GM12874 (cell line): Measurements from ENCODE around the gene TAGLN3.

Source experiments
- TF ChIP-seq, protein P1 (sequence below): IDR thresholded peaks from 2 replicates; pipeline ENCODE4 v1.5.1; 2011; ENCODE audit warnings: low read depth, mild to moderate bottlenecking, control low read depth, low read length, moderate library complexity; ENCODE audit not compliant: insufficient read depth

The TAGLN3 gene

DNA sequence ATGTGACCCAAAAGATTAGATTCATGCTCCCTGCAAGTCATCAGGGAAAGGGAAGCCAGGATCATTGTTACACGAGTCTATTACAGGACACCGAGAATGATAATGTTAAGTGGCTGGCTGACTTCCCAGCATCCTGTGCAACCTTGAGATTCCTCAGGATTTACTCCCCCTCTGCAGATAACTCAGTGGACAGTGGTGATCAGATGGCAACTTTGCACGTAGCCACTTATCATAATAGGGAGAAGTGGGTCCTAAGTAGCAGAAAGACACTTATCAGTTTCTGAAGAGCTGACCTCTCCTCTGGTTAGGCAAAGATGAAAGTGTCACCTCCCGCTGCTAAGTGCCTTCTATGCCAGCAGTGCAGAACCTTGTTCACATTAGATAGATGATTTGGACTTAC, 29.1 kb downstream of the TAGLN3 start:
- TF ChIP-seq, protein P1, sequence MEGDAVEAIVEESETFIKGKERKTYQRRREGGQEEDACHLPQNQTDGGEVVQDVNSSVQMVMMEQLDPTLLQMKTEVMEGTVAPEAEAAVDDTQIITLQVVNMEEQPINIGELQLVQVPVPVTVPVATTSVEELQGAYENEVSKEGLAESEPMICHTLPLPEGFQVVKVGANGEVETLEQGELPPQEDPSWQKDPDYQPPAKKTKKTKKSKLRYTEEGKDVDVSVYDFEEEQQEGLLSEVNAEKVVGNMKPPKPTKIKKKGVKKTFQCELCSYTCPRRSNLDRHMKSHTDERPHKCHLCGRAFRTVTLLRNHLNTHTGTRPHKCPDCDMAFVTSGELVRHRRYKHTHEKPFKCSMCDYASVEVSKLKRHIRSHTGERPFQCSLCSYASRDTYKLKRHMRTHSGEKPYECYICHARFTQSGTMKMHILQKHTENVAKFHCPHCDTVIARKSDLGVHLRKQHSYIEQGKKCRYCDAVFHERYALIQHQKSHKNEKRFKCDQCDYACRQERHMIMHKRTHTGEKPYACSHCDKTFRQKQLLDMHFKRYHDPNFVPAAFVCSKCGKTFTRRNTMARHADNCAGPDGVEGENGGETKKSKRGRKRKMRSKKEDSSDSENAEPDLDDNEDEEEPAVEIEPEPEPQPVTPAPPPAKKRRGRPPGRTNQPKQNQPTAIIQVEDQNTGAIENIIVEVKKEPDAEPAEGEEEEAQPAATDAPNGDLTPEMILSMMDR = no peak

GRCh38 chr3:112030901-112031300, 32.2 kb downstream of the TAGLN3 start:
- TF ChIP-seq, protein P1 = no peak

GRCh38 chr3:112032098-112032731, 33.5 kb downstream of the TAGLN3 start:
- TF ChIP-seq, protein P1 = no peak

DNA sequence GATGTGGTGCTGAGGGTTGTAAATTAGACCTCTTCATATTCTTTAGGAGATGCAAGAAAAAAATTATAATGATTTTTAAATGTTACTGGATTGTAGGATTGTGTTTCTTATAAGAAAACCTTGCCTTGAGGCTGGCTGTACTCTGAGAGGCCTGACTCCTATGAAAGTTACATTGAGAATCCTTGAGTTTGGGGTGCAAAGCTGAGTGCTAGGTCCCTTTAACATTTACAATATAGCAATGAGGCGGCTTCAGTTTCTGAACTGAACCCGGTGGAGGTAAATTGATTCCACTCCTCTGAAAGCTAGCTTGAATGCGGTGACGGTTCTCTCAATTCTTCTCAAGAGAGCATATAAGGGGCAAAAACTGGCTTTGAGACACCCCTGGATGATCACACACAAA, 35.7 kb downstream of the TAGLN3 start, which contains the start of gene TMPRSS7:
Gene TMPRSS7, plus strand, starts transcription at position 301 of the 400 bp plus-strand sequence. CDS start 110 bp downstream, outside the sequence.
- TF ChIP-seq, protein P1 = no peak

- TF ChIP-seq, protein P1 = no peak
Measured at GRCh38 chr3:112035241-112035640, 36.5 kb downstream of the TAGLN3 start.

DNA sequence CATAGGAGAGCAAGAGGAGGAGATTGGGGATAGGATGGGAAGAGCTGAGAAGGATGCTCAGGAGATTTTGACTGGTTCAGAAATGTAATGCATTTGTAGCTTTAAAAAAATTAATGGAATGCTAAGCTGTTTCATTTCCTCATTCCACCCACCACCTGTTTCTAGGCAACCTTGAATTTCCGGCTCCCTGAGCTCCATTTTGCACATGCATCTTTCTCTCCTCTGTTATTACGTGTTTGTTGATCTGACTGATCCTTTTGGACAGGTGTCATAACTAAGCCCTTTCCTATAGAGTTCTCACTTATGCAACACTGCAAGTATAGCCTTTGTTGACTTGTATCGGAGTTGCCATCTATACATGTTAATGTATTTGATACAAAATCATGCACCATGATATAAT, 40.1 kb downstream of the TAGLN3 start:
- TF ChIP-seq, protein P1 = no peak

- TF ChIP-seq, protein P1 = no peak
Measured at GRCh38 chr3:112041321-112041720, 42.6 kb downstream of the TAGLN3 start.
